ENCODE data around the gene ARHGAP15.

- no peak for TF ChIP-seq CTCF (IDR thresholded peaks at IDR 0.05)
- TF ChIP-seq EP300 (IDR thresholded peaks at IDR 0.05) = no peak
- TF ChIP-seq POLR2AphosphoS5 (IDR thresholded peaks at IDR 0.05) = no peak
Observed at GRCh38 chr2:143148011-143148410, 18.8 kb downstream of the ARHGAP15 start.

Data from suprapubic skin (tissue), 4 donors.